Upper lobe of right lung (tissue), 1 donor: ENCODE results near the gene TIMELESS. TPM values are rescaled to one million over a fixed set of nuclear protein-coding genes. Genes with fewer than 3 reads are reported as not detected.

Experiments used
- ATAC-seq: fragments of 200-7000 bp; cut with Tn5 transposase; one replicate; pipeline ENCODE4 v1.9.1; 2020; ENCODE audit warnings: mild to moderate bottlenecking, moderate library complexity
- DNase-seq: peaks from one replicate; pipeline ENCODE4 v3.0.0-alpha.2; 2020
- H3K27ac ChIP-seq: fragments of 200-600 bp; one replicate; pipeline ENCODE4 v1.8.0; 2022
- H3K27me3 ChIP-seq: fragments of 200-600 bp; one replicate; pipeline ENCODE4 v1.8.0; 2022; ENCODE audit warnings: mild to moderate bottlenecking
- H3K36me3 ChIP-seq: fragments of 200-600 bp; one replicate; pipeline ENCODE4 v1.8.0; 2022
- H3K4me1 ChIP-seq: fragments of 200-600 bp; one replicate; pipeline ENCODE4 v1.8.0; 2022
- H3K4me3 ChIP-seq: fragments of 200-600 bp; one replicate; pipeline ENCODE4 v1.8.0; 2022; ENCODE audit warnings: mild to moderate bottlenecking
- H3K9me3 ChIP-seq: fragments of 200-600 bp; one replicate; pipeline ENCODE4 v1.8.0; 2022
- CTCF ChIP-seq: fragments of 200-600 bp; IDR thresholded peaks from one replicate; pipeline ENCODE4 v1.8.0; 2022; ENCODE audit warnings: antibody characterized with exemption
- intact Hi-C: fragments of 100-400 bp; cut with DNase I; formaldehyde crosslinking; loops from one replicate; pipeline ENCODE4 v1.11.0; 2022
- total RNA-seq: library from RNA; stranded (reverse); fragmentation: NEBNext Ultra II Directional; extraction: Animal tissue kit (Norgen Biotek cat#: 25700); gene quantifications from one replicate; pipeline ENCODE4 v1.2.1, GENCODE V29; 2021
- donor health status: DM: no; HTN: yes; CAD: no; lungs with severe emphysema.

TIMELESS gene
- total RNA-seq, 1 donor from 2014 or later = 9.8 TPM

GRCh38 chr12:56437430-56438176 is 11.6 kb downstream of the TIMELESS start:
- Histone ChIP-seq H3K27me3 (no peaks in the 10 kb centered on the region), H3K4me1 (no peaks in the 10 kb centered on the region), H3K36me3 (no peaks in the 10 kb centered on the region), H3K9me3 (no peaks in the 10 kb centered on the region), H3K27ac (no peak overlapping the region), H3K4me3 (no peak overlapping the region)
- no peak for ATAC-seq
- no peak for DNase-seq
- TF ChIP-seq CTCF = no peak
- intact Hi-C loops = no loop called here

- TF ChIP-seq CTCF = no peak
- DNase-seq = no peak
- Histone ChIP-seq H3K4me3 (no peak overlapping the region), H3K4me1 (no peaks in the 10 kb centered on the region), H3K27me3 (no peaks in the 10 kb centered on the region), H3K27ac (no peak overlapping the region), H3K36me3 (no peaks in the 10 kb centered on the region), H3K9me3 (no peaks in the 10 kb centered on the region)
- intact Hi-C loops = no loop called here
- ATAC-seq = no peak
These were observed 14.4 kb downstream of the TIMELESS start for GRCh38 chr12:56434828-56435227.

- Histone ChIP-seq H3K27ac (no peak overlapping the region), H3K36me3 (peaks cover 6% of the 10 kb centered on the region), H3K27me3 (no peaks in the 10 kb centered on the region), H3K4me1 (no peaks in the 10 kb centered on the region), H3K9me3 (no peaks in the 10 kb centered on the region), H3K4me3 (no peak overlapping the region)
- intact Hi-C loops = no loop called here
- no peak for TF ChIP-seq CTCF
- no peak for DNase-seq
- no peak for ATAC-seq
These were observed 17.4 kb downstream of the TIMELESS start for GRCh38 chr12:56431850-56432249.

GRCh38 chr12:56431288-56431687 is 17.9 kb downstream of the TIMELESS start:
- no peaks in the 10 kb centered on the region for H3K4me1 ChIP-seq
- DNase-seq (no peak), ATAC-seq (no peak)
- H3K27ac ChIP-seq = no peak overlapping the region
- H3K27me3 ChIP-seq = no peaks in the 10 kb centered on the region
- H3K36me3 ChIP-seq = peaks cover 6% of the 10 kb centered on the region
- intact Hi-C loops = no loop called here
- TF ChIP-seq CTCF = no peak
- no peak overlapping the region for H3K4me3 ChIP-seq
- H3K9me3 ChIP-seq = no peaks in the 10 kb centered on the region

GRCh38 chr12:56425940-56426438 is 23.2 kb downstream of the TIMELESS start:
- Histone ChIP-seq H3K9me3 (no peaks in the 10 kb centered on the region), H3K27me3 (no peaks in the 10 kb centered on the region), H3K4me3 (no peak overlapping the region), H3K36me3 (peaks cover 26% of the 10 kb centered on the region), H3K27ac (no peak overlapping the region), H3K4me1 (no peaks in the 10 kb centered on the region)
- intact Hi-C loops = no loop called here
- TF ChIP-seq CTCF = no peak
- no peak for ATAC-seq
- DNase-seq = no peak
